ENCODE measurements around the gene TWIST2. TPM values are rescaled to one million over a fixed set of nuclear protein-coding genes. Genes with fewer than 3 reads are reported as not detected.

The TWIST2 gene
- polyA plus RNA-seq, 3 donors = 3.8 to 9.0 (median 4.3) TPM

DNA sequence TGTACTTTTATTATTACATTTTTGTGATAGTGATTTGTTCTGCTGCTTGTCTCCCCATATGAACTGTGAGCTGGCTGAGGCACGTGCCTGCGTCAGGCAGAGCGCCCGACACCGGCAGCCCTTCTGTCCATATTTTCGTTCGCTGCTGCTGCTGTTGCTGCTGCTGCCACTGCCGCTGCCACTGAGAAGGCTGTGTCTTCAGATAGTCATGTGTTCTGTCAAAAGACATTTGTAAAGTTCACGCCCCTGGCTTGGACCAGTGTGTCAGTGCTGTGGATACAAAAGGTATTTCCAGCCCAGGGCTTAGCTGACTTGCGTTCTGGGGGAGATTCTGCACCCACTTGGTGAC lies 47.0 kb downstream of the TWIST2 start:
- DNase-seq (ENCODE audit: extremely low read depth in 1 of 11, low read depth in 9 of 11, low spot score in 4 of 11) = no peak

DNA sequence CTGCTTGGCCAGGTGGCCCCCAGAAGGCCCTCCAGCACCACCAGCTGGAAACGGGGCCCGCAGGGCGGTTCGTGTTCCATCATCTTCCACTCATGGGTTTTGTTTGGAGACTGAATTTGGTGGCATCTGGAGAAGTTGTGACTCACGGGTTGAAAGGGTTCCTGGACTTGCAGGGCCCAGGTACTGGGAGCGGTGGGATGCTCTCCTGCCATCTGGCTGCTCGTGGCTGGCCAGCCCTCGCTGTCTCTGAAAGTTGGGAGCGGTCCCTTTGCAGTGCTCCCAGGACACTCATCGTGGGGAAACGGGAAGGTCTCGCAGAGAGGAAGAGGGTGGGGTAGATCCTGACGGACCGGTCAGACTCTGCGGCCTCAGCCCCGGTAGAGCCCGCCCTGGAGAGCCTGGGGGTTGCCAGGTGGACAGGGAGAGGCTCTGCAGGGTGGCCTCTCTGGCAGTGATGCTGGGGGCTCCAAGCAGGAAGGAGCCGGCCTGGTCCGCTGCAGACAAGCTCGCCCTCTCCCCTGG lies 47.5 kb downstream of the TWIST2 start:
- DNase-seq (ENCODE audit: extremely low read depth in 1 of 11, low read depth in 9 of 11, low spot score in 4 of 11) = no peak

DNA sequence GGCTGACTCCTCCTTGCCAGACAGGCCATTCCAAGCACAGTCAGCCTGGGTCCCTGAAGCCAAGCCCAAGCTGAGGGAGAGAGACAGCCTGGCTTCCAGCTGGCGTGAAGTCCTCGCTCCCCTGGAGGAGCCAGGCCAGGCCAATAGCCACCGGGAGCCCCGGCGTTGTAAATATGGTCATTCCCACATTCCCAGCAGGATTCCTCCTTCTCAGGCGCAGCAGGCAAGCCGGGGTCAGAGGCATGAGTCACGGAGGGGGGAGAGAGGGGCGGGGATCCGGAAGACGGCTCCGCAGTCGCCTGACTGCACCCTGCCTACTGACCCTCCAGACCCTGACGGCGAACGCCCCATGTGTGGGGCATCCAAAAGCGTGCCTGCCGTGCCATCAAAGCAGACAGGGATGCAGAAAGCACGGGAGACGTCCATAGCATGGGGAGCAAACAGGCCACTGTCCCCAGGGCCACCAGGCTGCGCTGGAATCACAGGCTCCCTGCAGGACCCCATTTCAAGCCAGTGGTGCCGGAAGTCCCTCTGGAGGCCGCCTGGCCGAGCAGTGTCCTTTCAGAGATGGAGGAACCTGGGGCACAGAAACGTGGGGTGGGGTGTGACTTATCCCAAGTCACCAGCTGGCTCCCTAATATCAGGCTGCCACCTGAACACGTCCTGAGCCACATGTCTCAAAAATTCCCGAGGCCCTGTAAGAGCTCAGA lies 48.2 kb downstream of the TWIST2 start:
- DNase-seq (ENCODE audit: extremely low read depth in 1 of 11, low read depth in 9 of 11, low spot score in 4 of 11) = peak in 1 of 11 donors; percentile 35

DNA sequence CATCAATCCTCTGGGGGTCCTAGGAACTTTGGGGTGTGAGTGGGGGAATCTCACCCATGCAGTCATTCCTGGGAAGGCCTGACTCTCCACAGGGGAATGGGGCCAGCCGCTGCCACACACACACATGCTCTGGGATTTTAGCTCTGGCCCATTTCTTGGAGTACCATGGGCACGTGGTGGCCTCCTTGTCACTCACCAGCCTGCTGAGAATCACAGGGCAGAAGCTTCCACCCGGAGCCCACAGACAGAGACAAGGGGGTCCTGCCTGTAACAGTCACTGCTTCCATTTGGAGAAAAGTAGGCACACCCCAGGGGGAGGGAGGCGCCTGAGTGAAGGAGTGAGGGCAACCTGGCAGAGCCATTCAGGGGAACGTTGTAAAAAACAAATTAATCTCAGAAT lies 48.8 kb downstream of the TWIST2 start:
- DNase-seq (ENCODE audit: extremely low read depth in 1 of 11, low read depth in 9 of 11, low spot score in 4 of 11) = no peak

DNA sequence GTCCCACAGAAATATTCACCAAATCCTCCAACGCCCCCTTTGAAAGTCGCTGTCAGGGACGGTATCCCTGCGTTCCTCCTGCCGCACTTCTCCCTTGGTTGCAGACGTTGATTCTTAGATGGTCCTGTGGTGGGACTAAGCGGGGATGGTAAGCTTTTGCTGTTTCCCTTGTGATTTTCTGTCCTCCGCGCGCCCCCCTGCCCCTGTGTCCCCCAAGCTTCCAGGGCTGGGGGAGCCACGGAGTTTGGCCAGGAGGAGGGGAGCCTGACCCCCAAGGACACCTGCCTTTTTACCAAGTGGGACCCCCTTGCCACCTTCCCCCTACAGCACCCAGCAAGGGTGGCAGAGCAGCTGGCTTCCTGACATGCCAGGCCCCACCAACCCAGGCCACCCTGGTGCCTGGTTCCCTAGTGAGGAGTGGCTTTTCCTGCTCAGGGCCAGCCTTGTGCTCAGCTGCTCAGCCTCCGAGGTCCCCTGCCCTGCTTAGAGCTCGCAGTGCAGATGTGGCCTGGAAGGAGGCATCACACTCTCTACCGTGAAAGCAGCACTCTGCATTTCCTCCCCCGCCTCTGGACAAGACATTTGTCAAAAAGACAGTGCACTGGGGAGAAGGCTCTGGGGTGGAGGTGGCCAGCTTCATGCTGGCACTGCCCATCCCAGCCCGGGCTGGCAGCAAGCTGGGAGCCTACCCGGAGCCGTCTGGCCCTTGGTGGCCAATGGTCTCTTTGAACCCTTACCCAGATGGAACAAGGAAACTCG lies 49.4 kb downstream of the TWIST2 start:
- no peak for DNase-seq (ENCODE audit: extremely low read depth in 1 of 11, low read depth in 9 of 11, low spot score in 4 of 11)

DNA sequence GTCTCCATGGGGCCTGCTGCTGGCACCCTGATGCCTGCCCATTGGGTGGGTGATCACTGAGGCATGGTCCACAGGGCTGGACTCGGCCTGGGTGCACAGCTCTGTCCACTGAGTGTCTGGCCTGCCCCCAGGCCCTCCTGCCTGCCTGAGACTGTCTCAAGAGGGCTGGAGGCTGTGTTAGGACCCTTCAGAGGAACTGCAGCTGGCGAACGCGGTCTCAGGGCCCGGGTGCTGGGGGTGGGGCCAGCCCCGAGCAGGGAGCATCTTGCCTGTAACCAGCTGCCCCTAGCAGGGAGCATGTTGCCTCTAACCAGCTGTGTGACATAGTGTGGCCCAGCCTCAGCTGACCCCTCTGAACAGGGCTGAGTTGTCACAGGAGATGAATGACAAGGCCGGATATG lies 50.0 kb downstream of the TWIST2 start:
- no peak for DNase-seq (ENCODE audit: extremely low read depth in 1 of 11, low read depth in 9 of 11, low spot score in 4 of 11)

DNA sequence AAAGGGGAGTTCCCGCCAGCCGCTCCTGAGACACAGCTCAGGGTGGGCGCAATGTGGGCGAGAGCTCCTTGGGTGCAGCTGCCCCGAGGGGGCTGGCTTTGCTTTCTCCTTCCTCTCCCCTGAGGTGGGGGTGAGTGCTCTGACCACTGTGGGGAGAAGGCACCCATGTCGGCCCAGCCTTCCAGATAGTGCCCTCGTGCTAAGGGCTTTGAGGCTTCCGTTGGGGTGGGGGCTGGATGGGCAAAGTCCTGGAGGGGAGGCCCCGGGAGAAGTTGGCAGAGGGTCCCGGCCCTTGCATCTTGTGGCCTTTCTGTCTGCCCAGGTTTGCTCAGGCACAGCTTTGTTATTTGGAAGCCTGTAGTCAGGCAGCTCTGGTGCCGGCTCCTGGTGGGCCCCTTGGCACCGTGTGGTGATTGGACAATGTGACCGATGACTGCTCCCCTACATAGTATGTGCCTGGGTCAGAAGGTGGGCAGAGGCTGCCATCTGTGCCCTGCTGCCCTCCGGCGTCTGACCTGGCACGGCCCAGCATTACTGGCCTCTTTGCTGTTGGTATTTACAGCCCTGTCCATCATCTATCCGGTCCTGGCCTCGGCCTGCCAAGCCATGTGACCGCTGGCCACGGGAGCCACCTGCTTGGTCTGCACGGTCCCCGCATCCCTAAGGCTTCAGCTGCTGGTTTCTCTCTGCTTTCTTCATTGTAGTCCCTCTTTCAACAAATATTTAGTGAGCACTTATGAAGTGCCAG lies 50.8 kb downstream of the TWIST2 start:
- no peak for DNase-seq (ENCODE audit: extremely low read depth in 1 of 11, low read depth in 9 of 11, low spot score in 4 of 11)

DNA sequence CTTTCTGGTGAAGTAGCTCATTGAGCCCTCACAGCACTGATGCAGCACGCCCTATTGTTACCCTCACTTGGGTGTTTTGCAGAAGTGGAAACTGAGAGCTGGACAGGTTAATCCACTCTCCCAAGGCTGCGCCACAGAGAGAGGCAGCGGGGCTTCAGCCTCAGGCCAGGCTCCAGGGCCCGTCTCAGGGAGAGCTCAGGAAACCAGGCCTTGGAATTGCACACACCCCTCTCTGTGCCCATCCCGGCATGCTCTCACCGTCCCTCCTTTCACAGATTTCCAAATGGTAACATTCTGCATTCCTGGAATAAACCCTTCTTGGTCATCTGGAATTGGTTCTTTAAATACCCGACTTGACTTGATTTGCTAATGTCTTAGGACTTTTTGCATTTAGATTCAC lies 51.5 kb downstream of the TWIST2 start:
- no peak for DNase-seq (ENCODE audit: extremely low read depth in 1 of 11, low read depth in 9 of 11, low spot score in 4 of 11)

DNA sequence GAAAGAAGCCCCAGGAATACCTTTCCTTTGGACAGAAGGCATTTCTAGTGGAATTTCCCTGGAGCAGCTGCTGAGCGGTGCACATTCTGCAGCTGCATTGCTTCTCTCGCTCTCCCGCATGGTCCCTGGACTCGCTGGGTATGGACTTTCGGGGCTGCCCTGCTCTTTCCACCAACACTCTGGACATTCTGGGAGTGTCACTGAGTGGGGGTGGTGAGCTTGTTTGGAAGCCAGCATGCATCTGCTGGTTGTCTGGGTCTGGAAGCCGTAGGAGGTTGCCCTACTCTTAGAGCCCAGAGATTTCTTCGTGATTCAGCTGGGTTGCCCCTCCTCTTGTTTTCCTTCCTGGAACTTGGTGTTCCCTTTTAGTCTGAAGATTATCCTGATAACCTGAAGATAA lies 52.6 kb downstream of the TWIST2 start:
- no peak for DNase-seq (ENCODE audit: extremely low read depth in 1 of 11, low read depth in 9 of 11, low spot score in 4 of 11)

DNA sequence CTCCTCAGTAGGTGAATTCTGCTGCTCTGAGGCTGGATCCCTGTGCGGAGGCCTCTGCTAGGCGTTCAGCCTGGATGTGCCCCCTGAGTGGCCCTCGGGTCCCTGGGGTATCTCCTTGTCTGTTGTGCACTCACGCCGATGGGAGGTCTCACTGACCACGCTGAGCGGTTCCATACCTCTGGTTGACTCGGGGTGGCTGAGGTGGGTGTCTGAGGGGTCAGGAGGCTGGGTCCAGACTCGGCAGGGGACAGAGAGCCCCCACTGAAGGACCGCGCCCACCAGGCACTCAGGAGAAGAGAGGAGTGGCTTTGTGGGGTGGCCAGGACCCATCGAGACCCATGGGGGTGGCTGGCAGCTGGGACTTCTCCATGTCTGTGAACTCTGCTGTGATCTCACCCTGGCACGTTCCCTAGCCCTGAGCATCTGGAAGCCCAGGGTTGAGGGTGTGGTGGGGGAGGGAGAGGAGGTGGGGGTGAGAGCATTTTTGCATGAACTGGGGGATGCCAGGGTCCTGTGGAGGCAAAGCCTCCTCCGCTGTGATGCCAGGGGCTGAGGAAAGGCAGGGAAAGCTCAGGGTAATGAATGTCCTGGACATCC lies 53.7 kb downstream of the TWIST2 start:
- no peak for DNase-seq (ENCODE audit: extremely low read depth in 1 of 11, low read depth in 9 of 11, low spot score in 4 of 11)

DNA sequence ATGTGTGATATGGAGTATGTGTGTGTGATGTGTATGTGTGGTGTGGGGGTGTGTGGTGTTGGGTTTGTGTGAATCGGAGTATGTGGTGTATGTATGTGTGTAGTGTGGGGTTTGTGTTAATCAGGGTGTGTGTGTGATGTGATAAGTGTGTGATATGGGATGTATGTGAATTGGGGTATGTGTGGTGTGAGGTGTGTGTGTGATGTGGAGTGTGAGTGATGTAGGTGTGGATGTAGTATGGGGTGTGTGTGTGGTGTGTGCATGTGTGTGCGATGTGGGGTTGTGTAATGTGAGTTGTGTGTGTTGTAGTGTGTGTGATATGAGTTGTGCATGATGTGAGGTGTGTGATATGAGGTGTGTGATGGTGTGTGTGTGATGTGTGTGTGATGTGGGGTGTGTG lies 54.4 kb downstream of the TWIST2 start:
- DNase-seq (ENCODE audit: extremely low read depth in 1 of 11, low read depth in 9 of 11, low spot score in 4 of 11) = no peak

DNA sequence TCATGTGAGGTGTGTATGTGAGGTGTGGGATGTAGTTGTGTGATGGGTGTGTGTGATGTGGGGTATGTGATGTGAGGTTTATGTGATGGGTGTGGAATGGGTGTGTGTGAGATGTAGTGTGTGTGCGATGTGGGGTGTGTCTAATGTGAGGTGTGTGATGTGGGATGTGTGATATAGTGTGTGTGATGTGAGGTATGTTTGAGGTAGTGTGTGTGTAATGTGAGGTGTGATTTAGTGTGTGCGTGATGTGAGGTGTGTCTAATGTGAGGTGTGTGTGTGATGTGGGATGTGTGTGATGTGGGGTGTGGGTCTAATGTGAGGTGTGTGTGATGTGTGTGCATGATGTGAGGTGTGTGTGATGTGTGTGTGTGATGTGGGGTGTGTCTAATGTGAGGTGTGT lies 55.3 kb downstream of the TWIST2 start:
- DNase-seq (ENCODE audit: extremely low read depth in 1 of 11, low read depth in 9 of 11, low spot score in 4 of 11) = no peak

DNA sequence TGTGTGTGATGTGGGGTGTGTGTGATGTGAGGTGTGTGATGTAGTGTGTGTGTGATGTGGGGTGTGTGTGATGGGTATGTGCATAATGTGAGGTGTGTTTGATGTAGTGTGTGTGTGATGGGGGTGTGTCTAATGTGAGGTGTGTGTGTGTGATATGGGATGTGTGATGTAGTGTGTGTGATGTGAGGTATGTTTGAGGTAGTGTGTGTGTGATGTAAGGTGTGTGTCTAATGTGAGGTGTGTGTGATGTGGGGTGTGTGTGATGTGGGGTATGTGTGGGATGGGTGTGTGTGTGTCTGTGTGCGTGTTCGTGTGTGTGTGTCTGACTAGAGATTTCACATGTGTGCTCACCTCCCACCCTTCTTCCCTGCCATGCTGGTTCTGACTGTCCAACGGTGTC lies 56.3 kb downstream of the TWIST2 start:
- DNase-seq (ENCODE audit: extremely low read depth in 1 of 11, low read depth in 9 of 11, low spot score in 4 of 11) = no peak

DNA sequence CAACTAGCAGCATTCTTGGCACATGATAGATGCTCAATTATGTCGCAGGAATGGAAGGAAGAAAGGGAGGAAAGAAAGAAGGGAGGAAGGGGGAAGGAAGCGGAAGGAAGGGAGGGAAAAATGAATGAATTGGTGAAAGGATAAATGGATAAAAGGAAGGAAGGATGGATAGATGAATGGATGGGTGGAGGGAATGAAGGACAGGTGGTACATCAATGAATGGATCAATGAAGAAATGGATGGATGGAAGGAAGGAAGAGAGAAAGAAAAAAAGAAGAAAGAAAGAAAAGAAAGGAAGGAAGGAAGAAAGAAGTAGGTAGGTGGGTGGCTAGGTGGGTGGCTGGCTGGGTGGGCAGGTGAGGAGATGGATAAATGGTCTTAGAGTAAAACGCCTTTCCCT lies 56.8 kb downstream of the TWIST2 start:
- no peak for DNase-seq (ENCODE audit: extremely low read depth in 1 of 11, low read depth in 9 of 11, low spot score in 4 of 11)

DNA sequence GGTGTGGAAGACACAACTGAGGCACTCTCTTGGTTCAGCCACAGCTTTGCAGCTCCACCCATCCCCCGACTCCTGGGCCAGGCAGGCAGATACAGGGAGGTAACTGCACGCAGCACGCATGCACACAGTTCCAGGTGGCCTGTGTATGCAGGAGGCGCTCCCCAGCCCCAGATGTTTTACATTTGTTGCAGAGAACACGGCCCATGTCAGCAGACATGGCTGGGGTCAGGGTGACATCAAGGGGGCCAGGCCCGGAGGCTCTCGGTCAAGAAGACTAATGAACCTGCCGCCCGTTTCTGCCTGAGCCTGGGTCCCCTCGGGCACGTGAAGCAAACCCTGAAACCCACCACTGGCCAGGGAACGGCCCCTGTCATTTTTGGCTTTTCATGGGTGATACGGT lies 57.3 kb downstream of the TWIST2 start:
- DNase-seq (ENCODE audit: extremely low read depth in 1 of 11, low read depth in 9 of 11, low spot score in 4 of 11) = no peak

DNA sequence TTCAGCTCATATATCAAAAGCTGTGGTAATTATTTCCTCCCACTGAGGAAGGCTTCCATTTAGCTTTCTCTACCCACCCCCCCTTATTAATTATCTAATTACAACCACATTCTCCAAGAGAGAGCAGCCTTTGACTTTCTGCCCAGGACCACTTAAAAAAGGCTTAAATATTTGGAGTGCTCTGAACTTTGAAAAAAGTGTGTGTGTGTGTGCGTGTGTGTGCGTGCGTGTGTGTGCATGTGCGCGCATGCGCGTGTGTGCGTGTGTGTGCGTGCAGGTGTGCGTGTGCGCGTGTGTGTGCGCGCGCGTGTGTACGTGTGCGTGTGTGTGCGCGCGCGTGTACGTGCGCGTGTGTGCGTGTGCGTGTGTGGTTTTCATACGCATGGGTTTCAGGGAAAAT lies 57.8 kb downstream of the TWIST2 start:
- no peak for DNase-seq (ENCODE audit: extremely low read depth in 1 of 11, low read depth in 9 of 11, low spot score in 4 of 11)

DNA sequence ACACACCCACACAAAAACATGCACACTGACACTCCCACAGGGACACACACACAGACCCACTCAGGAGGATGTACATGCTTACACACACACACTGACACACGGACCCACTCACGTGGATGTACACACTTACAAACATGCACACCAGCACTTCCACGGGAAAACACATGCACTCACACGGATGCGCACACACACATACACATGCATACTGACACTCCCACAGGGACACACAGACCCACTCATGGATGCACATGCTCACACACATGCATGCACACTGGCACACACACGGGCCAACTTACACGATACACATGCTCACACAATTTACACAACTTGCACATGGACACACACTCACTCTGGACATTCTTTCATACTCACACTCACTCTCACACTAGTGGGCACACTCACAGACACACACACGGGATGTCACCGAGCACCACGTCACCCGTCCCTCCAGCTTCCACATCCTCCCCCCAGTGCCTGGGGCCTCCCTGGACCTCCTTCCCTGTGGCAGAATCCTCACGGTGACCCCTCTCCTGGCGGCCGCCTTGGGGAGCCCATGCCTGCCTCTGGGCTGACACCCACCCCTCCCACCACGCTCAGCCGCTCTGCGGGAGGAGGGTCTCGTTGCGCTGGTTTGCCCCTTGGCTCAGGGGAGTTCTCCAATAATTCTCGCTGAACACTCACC lies 58.5 kb downstream of the TWIST2 start:
- DNase-seq (ENCODE audit: extremely low read depth in 1 of 11, low read depth in 9 of 11, low spot score in 4 of 11) = no peak

DNA sequence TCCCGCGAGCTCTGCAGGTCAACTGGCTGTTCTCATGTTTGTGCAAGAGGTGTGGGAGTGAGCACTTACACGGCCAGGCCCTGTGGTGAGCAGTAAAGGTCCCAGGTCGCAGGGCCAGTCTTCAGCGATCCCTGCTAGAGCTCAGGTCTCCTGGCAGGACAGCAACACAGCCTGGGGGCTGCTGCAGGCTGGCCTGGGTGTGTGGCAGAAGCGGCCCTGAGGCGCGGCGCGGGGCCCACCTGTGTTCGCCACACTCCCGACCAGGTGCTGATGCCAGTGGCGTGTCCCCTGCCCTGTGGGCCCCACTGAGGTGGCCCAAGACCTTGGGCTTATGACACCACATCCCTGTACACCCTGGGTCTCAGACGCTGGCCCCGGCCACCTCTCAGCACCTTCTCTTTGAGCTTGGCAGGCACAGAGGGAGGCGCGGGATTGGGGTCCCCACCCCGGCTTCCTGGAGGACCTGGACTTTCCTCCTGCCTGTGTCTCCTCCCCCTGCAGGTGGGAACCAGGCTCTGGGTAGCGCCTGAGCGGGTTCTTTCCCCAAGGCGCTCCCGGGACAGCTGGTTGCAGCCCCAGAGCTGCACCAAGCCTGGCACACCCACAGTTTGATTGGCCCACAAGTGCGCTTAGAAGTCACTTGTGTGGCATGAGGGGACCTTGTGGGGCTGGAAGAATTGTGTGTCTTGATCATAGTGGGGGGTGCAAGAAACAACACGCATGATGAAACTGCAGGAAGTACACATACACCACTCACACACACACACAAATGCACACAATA lies 59.2 kb downstream of the TWIST2 start:
- DNase-seq (ENCODE audit: extremely low read depth in 1 of 11, low read depth in 9 of 11, low spot score in 4 of 11) = no peak
